H1 (cell line): ENCODE results near the gene ITGB7. TPM values are rescaled to one million over a fixed set of nuclear protein-coding genes. Genes with fewer than 3 reads are reported as not detected.

Experiments used
- CTCF ChIA-PET: fragments of 300-600 bp; sonication (Branson Sonifier 250); formaldehyde crosslinking; loops from one replicate; lab custom pipeline; 2021; ENCODE audit not compliant: partially characterized antibody; lab: Charles Lee
- POLR2A ChIA-PET: fragments of 300-600 bp; sonication (Branson Sonifier 250); formaldehyde crosslinking; loops from one replicate; lab custom pipeline; 2021; ENCODE audit warnings: inconsistent platforms; ENCODE audit not compliant: partially characterized antibody; lab: Charles Lee
- DNase-seq, 2 experiments: peaks; one replicate each; pipeline versions ENCODE4 v3.0.0 to v3.0.0-alpha.2; 2010 to 2022; ENCODE audit warnings: low spot score in 2 of 2, low read depth in 1 of 2, mixed read lengths in 1 of 2
- FAIRE-seq: peaks from 2 replicates; lab custom pipeline; 2011; peaks lifted over from hg19 to GRCh38; lab: Jason Lieb, UNC
- H2AFZ ChIP-seq: 2 replicates; pipeline ENCODE4 v1.8.1; 2012; ENCODE audit warnings: low read length, inconsistent platforms
- H2AK5ac ChIP-seq: 2 replicates; pipeline ENCODE4 v1.6.1; 2013; ENCODE audit warnings: low read depth, low read length
- H2BK120ac ChIP-seq: replicated peaks from 2 replicates; pipeline ENCODE3; 2013; ENCODE audit warnings: low read depth, low read length, inconsistent platforms
- H2BK12ac ChIP-seq: 2 replicates; pipeline ENCODE4 v1.6.1; 2013; ENCODE audit warnings: low read depth, low read length
- H2BK15ac ChIP-seq: 2 replicates; pipeline ENCODE4 v1.6.1; 2013; ENCODE audit warnings: low read length
- H2BK20ac ChIP-seq: 2 replicates; pipeline ENCODE4 v1.6.1; 2013; ENCODE audit warnings: low read length
- H2BK5ac ChIP-seq: 2 replicates; pipeline ENCODE4 v1.6.1; 2013; ENCODE audit warnings: low read depth, low read length
- H3K14ac ChIP-seq: 2 replicates; pipeline ENCODE4 v1.6.1; 2013; ENCODE audit warnings: inconsistent platforms; ENCODE audit not compliant: insufficient read length
- H3K18ac ChIP-seq: 2 replicates; pipeline ENCODE4 v1.6.1; 2013; ENCODE audit warnings: low read length; ENCODE audit errors: extremely low read depth
- H3K23ac ChIP-seq: 2 replicates; pipeline ENCODE4 v1.6.1; 2013; ENCODE audit warnings: inconsistent platforms; ENCODE audit not compliant: insufficient read length
- H3K23me2 ChIP-seq: 2 replicates; pipeline ENCODE4 v1.6.1; 2013; ENCODE audit warnings: low read depth, low read length
- H3K27ac ChIP-seq: 2 replicates; pipeline ENCODE4 v1.6.1; 2011; ENCODE audit warnings: low read depth, low read length, inconsistent platforms
- H3K27me3 ChIP-seq, 4 experiments: replicated peaks in 1 of 4; 1 replicate in 1 of 4; 2 replicates in 3 of 4; pipeline versions ENCODE4 v1.6.1 to v1.8.1; 2011 to 2013; ENCODE audit warnings: low read length in 3 of 4, mild to moderate bottlenecking in 3 of 4, inconsistent platforms in 2 of 4, mixed read lengths in 2 of 4, moderate library complexity in 1 of 4; ENCODE audit not compliant: control insufficient read depth in 3 of 4, insufficient read depth in 3 of 4; ENCODE audit errors: extremely low read depth in 1 of 4
- H3K36me3 ChIP-seq, 4 experiments: 2 replicates each; pipeline versions ENCODE4 v1.6.1 to v1.8.1; 2011 to 2013; ENCODE audit warnings: mild to moderate bottlenecking in 4 of 4, low read length in 3 of 4, moderate library complexity in 2 of 4, control low read depth in 1 of 4, inconsistent platforms in 1 of 4; ENCODE audit not compliant: insufficient read depth in 4 of 4, control insufficient read depth in 2 of 4
- H3K4ac ChIP-seq: replicated peaks from 2 replicates; pipeline ENCODE3; 2013; ENCODE audit warnings: low read length, low read depth, mixed read lengths, inconsistent platforms; ENCODE audit not compliant: insufficient read length
- H3K4me1 ChIP-seq, 4 experiments: replicated peaks in 1 of 4; 1 replicate in 1 of 4; 2 replicates in 3 of 4; pipeline versions ENCODE4 v1.6.1 to v1.8.1; 2011 to 2013; ENCODE audit warnings: low read length in 3 of 4, inconsistent platforms in 2 of 4, mixed read lengths in 1 of 4; ENCODE audit not compliant: insufficient read depth in 4 of 4, control insufficient read depth in 3 of 4
- H3K4me2 ChIP-seq, 2 experiments: 2 replicates each; pipeline versions ENCODE4 v1.6.1 to v1.8.1; 2011 to 2013; ENCODE audit warnings: low read depth in 2 of 2, low read length in 2 of 2, control low read depth in 1 of 2, inconsistent platforms in 1 of 2, mild to moderate bottlenecking in 1 of 2; ENCODE audit not compliant: insufficient read depth in 1 of 2
- H3K4me3 ChIP-seq, 4 experiments: fragments of 200-600, 300-600 bp in 1 of 4; sonication (generic), shearing (Covaris generic), sonication (Bioruptor Twin) in 1 of 4; 2 replicates each; pipeline versions ENCODE4 v1.5.1 to v1.8.1; 2011 to 2016; ENCODE audit warnings: low read length in 4 of 4, low read depth in 3 of 4, control low read depth in 2 of 4, inconsistent platforms in 2 of 4, mild to moderate bottlenecking in 2 of 4, mixed read lengths in 1 of 4, moderate library complexity in 1 of 4; ENCODE audit not compliant: insufficient read depth in 2 of 4; ENCODE audit errors: extremely low read depth in 1 of 4
- H3K56ac ChIP-seq: replicated peaks from 2 replicates; pipeline ENCODE3; 2013; ENCODE audit warnings: low read depth, mild to moderate bottlenecking, mixed read lengths, low read length, inconsistent platforms; ENCODE audit not compliant: insufficient read length
- H3K79me1 ChIP-seq: 2 replicates; pipeline ENCODE4 v1.6.1; 2013; ENCODE audit warnings: low read depth, low read length, control low read depth
- H3K79me2 ChIP-seq, 2 experiments: 2 replicates each; pipeline versions ENCODE4 v1.6.1 to v1.8.1; 2012 to 2013; ENCODE audit warnings: low read length in 2 of 2, mild to moderate bottlenecking in 2 of 2, inconsistent platforms in 1 of 2; ENCODE audit not compliant: insufficient read depth in 2 of 2, control insufficient read depth in 1 of 2
- H3K9ac ChIP-seq, 4 experiments: replicated peaks in 1 of 4; 1 replicate in 1 of 4; 2 replicates in 3 of 4; pipeline versions ENCODE4 v1.6.1 to v1.8.1; 2011 to 2013; ENCODE audit warnings: low read depth in 3 of 4, low read length in 3 of 4, control low read depth in 2 of 4, mild to moderate bottlenecking in 2 of 4, moderate library complexity in 2 of 4, inconsistent platforms in 1 of 4; ENCODE audit errors: extremely low read depth in 1 of 4
- H3K9me3 ChIP-seq, 2 experiments: 2 replicates each; pipeline versions ENCODE4 v1.6.1 to v1.8.1; 2012 to 2013; ENCODE audit warnings: mild to moderate bottlenecking in 2 of 2, moderate library complexity in 2 of 2, control low read depth in 1 of 2, inconsistent platforms in 1 of 2, low read depth in 1 of 2, low read length in 1 of 2, mixed read lengths in 1 of 2; ENCODE audit not compliant: insufficient read depth in 2 of 2
- H4K20me1 ChIP-seq, 2 experiments: replicated peaks in 1 of 2; 2 replicates each; pipeline versions ENCODE3 to v1.8.1; 2011 to 2013; ENCODE audit warnings: inconsistent platforms in 2 of 2, low read length in 2 of 2, mild to moderate bottlenecking in 1 of 2; ENCODE audit not compliant: insufficient read depth in 2 of 2, control insufficient read depth in 1 of 2
- H4K5ac ChIP-seq: 2 replicates; pipeline ENCODE4 v1.6.1; 2013; ENCODE audit warnings: low read length, low read depth, mixed read lengths, inconsistent platforms; ENCODE audit not compliant: insufficient read length
- H4K8ac ChIP-seq: 2 replicates; pipeline ENCODE4 v1.8.0; 2013; ENCODE audit warnings: mild to moderate bottlenecking, moderate library complexity, low read length, inconsistent platforms; ENCODE audit not compliant: insufficient read depth; ENCODE audit errors: extremely low read depth
- H4K91ac ChIP-seq: replicated peaks from 2 replicates; pipeline ENCODE3; 2013; ENCODE audit warnings: low read length, mixed read lengths, inconsistent platforms; ENCODE audit not compliant: insufficient read length
- KDM4A ChIP-seq: IDR thresholded peaks from one replicate; pipeline ENCODE4 v1.7.1; 2012; ENCODE audit warnings: low read depth, mild to moderate bottlenecking, moderate library complexity, low read length, inconsistent platforms; ENCODE audit not compliant: severe bottlenecking
- KDM5A ChIP-seq: fragments of 200-600 bp; IDR thresholded peaks from 2 replicates; pipeline ENCODE4 v1.7.1; 2012; ENCODE audit warnings: mild to moderate bottlenecking, low read length, inconsistent platforms, mixed read lengths
- MAX ChIP-seq: IDR thresholded peaks from 2 replicates; pipeline ENCODE4 v1.6.1; 2012; ENCODE audit warnings: inconsistent platforms
- NANOG ChIP-seq: IDR thresholded peaks from 2 replicates; pipeline ENCODE4 v1.6.1; 2011; ENCODE audit warnings: low read length, low read depth, mild to moderate bottlenecking, inconsistent platforms; ENCODE audit not compliant: insufficient read depth, poor library complexity, severe bottlenecking
- RBBP5 ChIP-seq: IDR thresholded peaks from 2 replicates; pipeline ENCODE4 v1.7.1; 2012; ENCODE audit warnings: low read depth, mild to moderate bottlenecking, inconsistent platforms, low read length, moderate library complexity, borderline replicate concordance
- RNF2 ChIP-seq: fragments of 200-900, 300-1000 bp; sonication (generic); IDR thresholded peaks from 2 replicates; pipeline ENCODE4 v1.7.1; 2016; ENCODE audit warnings: borderline replicate concordance, low read depth, mild to moderate bottlenecking, antibody characterized with exemption, low read length; ENCODE audit not compliant: poor library complexity, severe bottlenecking; ENCODE audit errors: missing control alignments
- SP2 ChIP-seq: IDR thresholded peaks from 2 replicates; pipeline ENCODE4 v1.6.1; 2012; ENCODE audit warnings: mild to moderate bottlenecking, low read length, inconsistent platforms
- SUZ12 ChIP-seq: fragments of 200-600 bp; sonication (generic); IDR thresholded peaks from 2 replicates; pipeline ENCODE4 v1.6.1; 2012; ENCODE audit warnings: mild to moderate bottlenecking, inconsistent platforms, low read length, moderate library complexity, mixed read lengths
- TCF12 ChIP-seq: IDR thresholded peaks from 2 replicates; pipeline ENCODE4 v1.6.1; 2011; ENCODE audit warnings: low read depth, mild to moderate bottlenecking, low read length
- WGBS, 2 experiments: shearing (Covaris generic) in 1 of 2; methylation state at CpG; one replicate each; pipeline versions ENCODE4 v1.1.6 to v1.1.7; 2013 to 2015; ENCODE audit warnings: low lambda C conversion rate in 2 of 2, mixed read lengths in 2 of 2, inconsistent platforms in 1 of 2, low coverage in 1 of 2, missing lambda C conversion rate in 1 of 2; ENCODE audit not compliant: insufficient replicate concordance in 2 of 2, insufficient coverage in 1 of 2, insufficient read length in 1 of 2; ENCODE audit errors: extremely low coverage in 1 of 2, missing lambda C conversion rate in 1 of 2; 5-methylcytosine and 5-hydroxymethylcytosine counted together
- polyA plus RNA-seq, 7 experiments: library from polyadenylated mRNA; depleted of rRNA in 3 of 7; stranded (reverse) in 5 of 7; unstranded in 2 of 7; fragments of >200 nt in 5 of 7; fragments of 200-250 nt in 2 of 7; gene quantifications; 1 replicate in 5 of 7; 2 replicates in 1 of 7; 4 replicates in 1 of 7; pipeline versions ENCODE4 v1.2.1 to v1.2.3, GENCODE V29; 2011 to 2013; ENCODE audit warnings: missing spikeins in 2 of 7, mixed read lengths in 2 of 7
- total RNA-seq: library from RNA; stranded (reverse); fragmentation: NEBNext Ultra II Directional; extraction: Animal tissue kit (Norgen Biotek cat#: 25700); gene quantifications from 2 replicates; pipeline ENCODE4 v1.2.1, GENCODE V29; 2021

Gene ITGB7
- total and polyA plus RNA-seq, 2 of the 8 experiments (the other 6 are each of a cell fraction or from before 2014, with no cell fraction given): 0.35 to 0.54 TPM

GRCh38 chr12:53147181-53147580 lies 59.9 kb downstream of the ITGB7 start:
- Histone ChIP-seq H2BK12ac (no peak overlapping the region), H3K36me3 (no peaks in the 10 kb centered on the region), H4K91ac (no peak overlapping the region), H3K18ac (no peak overlapping the region), H3K23ac (no peak overlapping the region), H3K4ac (no peak overlapping the region), H3K14ac (no peak overlapping the region), H3K4me1 (peaks cover 0 to 2% (median 0%) of the 10 kb centered on the region in 4 experiments; a peak in 2 of 7 replicates), H3K79me1 (no peaks in the 10 kb centered on the region), H2AK5ac (no peak overlapping the region), H2BK5ac (no peak overlapping the region), H3K4me3 (no peak overlapping the region), H4K8ac (no peak overlapping the region), H4K5ac (no peak overlapping the region), H2BK120ac (no peak overlapping the region), H3K27ac (no peak overlapping the region), H3K79me2 (no peaks in the 10 kb centered on the region), H3K56ac (no peak overlapping the region), H3K23me2 (no peaks in the 10 kb centered on the region), H2BK20ac (no peak overlapping the region), H3K9me3 (peaks cover 0 to 4% of the 10 kb centered on the region in 2 experiments; a peak in 2 of 4 replicates), H3K9ac (no peak overlapping the region), H3K4me2 (no peak overlapping the region), H3K27me3 (no peaks in the 10 kb centered on the region), H2AFZ (no peak overlapping the region), H4K20me1 (no peaks in the 10 kb centered on the region), H2BK15ac (no peak overlapping the region)
- 77% methylated on average over 5 of the region's 5 CpGs; no CpG with 5 or more reads in 1 of the 2 experiments for WGBS, 2 experiments
- TF ChIP-seq RNF2 (no peak), KDM4A (no peak), RBBP5 (no peak), TCF12 (no peak), SP2 (no peak), MAX (no peak), SUZ12 (no peak), KDM5A (no peak), NANOG (no peak)
- ChIA-PET CTCF (interaction anchor here (0.7 kb wide), 1 partner anchor 48 kb away, joined by 3 read pairs; no protein-coding TSS in a partner anchor), POLR2A (no interaction called here)
- no peak for FAIRE-seq
- DNase-seq: no peak
